ENCODE results near the gene CTXND2. TPM values are rescaled to one million over a fixed set of nuclear protein-coding genes. Genes with fewer than 3 reads are reported as not detected.

The CTXND2 gene
- total RNA-seq, 1 donor from 2014 or later = not detected

- no peak overlapping the region for H3K4me3 Mint-ChIP-seq
These were observed 18.4 kb downstream of the CTXND2 start for GRCh38 chr1:150905301-150905700.

GRCh38 chr1:150906329-150906728 lies 19.4 kb downstream of the CTXND2 start:
- no peaks in the 10 kb centered on the region for H3K79me2 ChIP-seq (ENCODE audit: low read depth)
- Mint-ChIP-seq H3K36me3 (no peaks in the 10 kb centered on the region), H3K27me3 (ENCODE audit: insufficient read depth, low read depth) (peaks cover 3% of the 10 kb centered on the region), H3K27ac (no peak overlapping the region), H3K4me1 (no peaks in the 10 kb centered on the region), H3K9me3 (no peaks in the 10 kb centered on the region), H3K4me3 (no peak overlapping the region)
- H3K27me3 ChIP-seq = no peaks in the 10 kb centered on the region
- H4K20me1 ChIP-seq (ENCODE audit: low read depth) = no peaks in the 10 kb centered on the region
- no peaks in the 10 kb centered on the region for H3K9me3 ChIP-seq (ENCODE audit: low read depth)
- no peak for DNase-seq (ENCODE audit: low spot score)
- no peak overlapping the region for H3K4me2 ChIP-seq
- H3K27ac ChIP-seq = no peak overlapping the region
- no peaks in the 10 kb centered on the region for H3K36me3 ChIP-seq
- no peaks in the 10 kb centered on the region for H3K4me1 ChIP-seq
- TF ChIP-seq CTCF (IDR thresholded peaks at IDR 0.05) (no peak), EZH2 (IDR thresholded peaks at IDR 0.05) (no peak), EZH2phosphoT487 (IDR thresholded peaks at IDR 0.05) (no peak)
- H3F3A ChIP-seq (ENCODE audit: low read depth) = no peaks in the 10 kb centered on the region
- H2AFZ ChIP-seq (replicated peaks) = no peak overlapping the region
- H3K4me3 ChIP-seq = no peak overlapping the region
- H3K9ac ChIP-seq = no peak overlapping the region

More at GRCh38 chr1:150905301-150905700, 18.4 kb downstream of the CTXND2 start:
- DNase-seq (ENCODE audit: low spot score) = no peak
- H3K4me1 Mint-ChIP-seq = no peaks in the 10 kb centered on the region
- H3K4me2 ChIP-seq = no peak overlapping the region
- no peak overlapping the region for H3K4me3 ChIP-seq
- no peaks in the 10 kb centered on the region for H3K27me3 ChIP-seq
- no peak overlapping the region for H3K27ac Mint-ChIP-seq
- H3K27ac ChIP-seq = no peak overlapping the region
- H3K36me3 ChIP-seq = no peaks in the 10 kb centered on the region
- no peaks in the 10 kb centered on the region for H3K9me3 ChIP-seq (ENCODE audit: low read depth)
- H3K4me1 ChIP-seq = no peaks in the 10 kb centered on the region
- TF ChIP-seq EZH2phosphoT487 (IDR thresholded peaks at IDR 0.05) (no peak), EZH2 (IDR thresholded peaks at IDR 0.05) (no peak), CTCF (IDR thresholded peaks at IDR 0.05) (no peak)
- H4K20me1 ChIP-seq (ENCODE audit: low read depth) = no peaks in the 10 kb centered on the region
- H2AFZ ChIP-seq (replicated peaks) = no peak overlapping the region
- peaks cover 4% of the 10 kb centered on the region for H3K27me3 Mint-ChIP-seq (ENCODE audit: insufficient read depth, low read depth)
- no peaks in the 10 kb centered on the region for H3K36me3 Mint-ChIP-seq
- H3K79me2 ChIP-seq (ENCODE audit: low read depth) = no peaks in the 10 kb centered on the region
- no peak overlapping the region for H3K9ac ChIP-seq
- H3K9me3 Mint-ChIP-seq = no peaks in the 10 kb centered on the region
- no peaks in the 10 kb centered on the region for H3F3A ChIP-seq (ENCODE audit: low read depth)

- Histone ChIP-seq H2AFZ (replicated peaks) (no peak overlapping the region), H3K9me3 (ENCODE audit: low read depth) (no peaks in the 10 kb centered on the region), H3K4me1 (no peaks in the 10 kb centered on the region), H3K4me2 (no peak overlapping the region), H3K9ac (no peak overlapping the region), H3K36me3 (no peaks in the 10 kb centered on the region), H3K79me2 (ENCODE audit: low read depth) (no peaks in the 10 kb centered on the region), H3K27ac (no peak overlapping the region), H3K4me3 (no peak overlapping the region), H3K27me3 (no peaks in the 10 kb centered on the region), H3F3A (ENCODE audit: low read depth) (no peaks in the 10 kb centered on the region), H4K20me1 (ENCODE audit: low read depth) (no peaks in the 10 kb centered on the region)
- H3K27ac Mint-ChIP-seq = no peak overlapping the region
- H3K4me3 Mint-ChIP-seq = no peak overlapping the region
- DNase-seq (ENCODE audit: low spot score) = no peak
- no peaks in the 10 kb centered on the region for H3K9me3 Mint-ChIP-seq
- H3K4me1 Mint-ChIP-seq = no peaks in the 10 kb centered on the region
- H3K36me3 Mint-ChIP-seq = no peaks in the 10 kb centered on the region
- H3K27me3 Mint-ChIP-seq (ENCODE audit: insufficient read depth, low read depth) = no peaks in the 10 kb centered on the region
- TF ChIP-seq EZH2phosphoT487 (IDR thresholded peaks at IDR 0.05) (no peak), EZH2 (IDR thresholded peaks at IDR 0.05) (no peak), CTCF (IDR thresholded peaks at IDR 0.05) (no peak)
These were observed 19.9 kb downstream of the CTXND2 start for GRCh38 chr1:150906813-150907212.
